ENCODE results near the gene GANAB.
"Not testable (repeated sequence)": the region's sequence is repeated elsewhere in the genome, so short reads cannot be mapped to it uniquely, and the experiment has no call there.

Gene GANAB

DNA sequence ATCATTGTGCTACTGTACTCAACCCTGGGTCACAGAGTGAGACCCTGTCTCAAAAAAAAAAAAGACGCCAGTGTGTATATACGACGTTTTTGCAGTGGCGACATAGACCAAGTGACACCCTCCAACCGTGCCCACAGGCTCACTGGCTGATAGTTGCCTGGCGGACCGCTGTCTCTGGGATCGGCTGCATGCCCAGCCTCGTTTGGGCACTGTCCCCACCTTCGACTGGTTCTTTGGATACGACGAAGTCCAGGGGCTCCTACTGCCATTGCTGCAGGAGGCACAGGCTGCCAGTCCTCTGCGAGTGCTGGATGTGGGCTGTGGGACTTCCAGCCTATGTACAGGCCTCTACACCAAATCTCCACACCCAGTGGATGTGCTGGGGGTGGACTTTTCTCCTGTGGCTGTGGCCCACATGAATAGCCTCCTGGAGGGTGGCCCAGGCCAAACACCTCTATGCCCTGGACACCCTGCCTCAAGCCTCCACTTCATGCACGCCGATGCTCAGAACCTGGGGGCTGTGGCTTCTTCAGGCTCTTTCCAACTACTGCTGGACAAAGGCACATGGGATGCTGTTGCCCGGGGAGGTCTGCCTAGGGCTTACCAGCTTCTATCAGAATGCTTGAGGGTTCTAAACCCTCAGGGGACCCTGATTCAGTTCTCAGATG is 20.0 kb upstream of the GANAB start:
- no peak for DNase-seq (ENCODE audit: low spot score)

DNA sequence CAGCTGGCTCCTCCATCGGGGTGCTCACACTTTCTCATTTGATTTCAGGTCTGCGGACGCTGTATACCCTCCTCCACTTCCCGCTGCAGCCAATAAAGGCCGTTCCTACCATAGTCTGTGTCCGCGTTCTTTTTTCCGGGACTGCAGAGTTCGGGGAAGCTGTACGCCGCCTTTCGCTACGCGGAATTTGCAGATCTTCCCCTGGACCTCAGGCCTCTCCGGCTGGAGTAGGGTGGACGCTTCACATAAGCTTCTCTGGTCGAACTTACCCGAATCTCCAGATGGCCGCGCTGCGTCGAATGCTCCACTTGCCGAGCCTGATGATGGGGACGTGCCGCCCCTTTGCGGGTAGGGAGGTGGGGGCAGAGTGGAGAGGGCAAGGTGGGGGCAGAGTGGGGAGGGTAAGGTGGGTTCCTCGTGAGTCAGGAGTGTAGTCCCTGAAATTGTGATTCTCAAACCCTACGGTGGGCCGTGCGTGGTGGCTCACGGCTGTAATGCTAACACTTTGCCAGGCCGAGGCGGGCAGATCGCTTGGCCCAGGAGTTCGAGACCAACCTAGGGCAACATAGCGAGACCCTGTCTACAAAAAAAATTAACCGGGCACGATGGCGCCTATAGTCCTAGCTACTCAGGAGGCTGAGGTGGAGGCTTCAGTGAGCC is 19.3 kb upstream of the GANAB start:
- DNase-seq (ENCODE audit: low spot score), result peak; percentile 70

DNA sequence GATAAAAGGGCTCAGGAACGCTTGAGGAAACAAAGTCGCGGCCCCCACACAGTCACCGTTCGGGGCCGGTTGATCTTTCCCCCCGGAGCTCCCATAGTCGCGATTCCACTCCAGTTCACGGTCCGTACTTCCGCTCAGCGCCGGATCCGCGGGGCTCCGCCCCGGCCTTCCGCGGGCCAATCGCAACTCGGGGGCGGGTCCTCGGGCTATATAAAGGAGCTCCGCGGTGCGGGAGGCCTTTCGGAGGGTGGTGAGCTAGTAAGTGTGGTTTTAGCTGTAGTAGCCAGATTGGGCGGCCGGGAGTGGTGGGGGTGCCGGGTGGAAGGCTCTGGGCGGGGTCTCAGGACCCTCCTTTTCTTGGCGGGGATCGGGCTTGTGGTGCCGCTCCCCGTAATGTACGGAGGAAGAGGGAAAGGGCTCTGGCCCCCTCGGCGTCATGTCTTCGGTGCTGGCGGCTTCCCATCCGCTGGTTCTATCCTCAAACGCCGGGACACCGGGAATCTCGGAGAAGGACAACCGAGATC is 18.7 kb upstream of the GANAB start, which contains the start of the genes C11orf98 and CSKMT:
TSS of gene C11orf98 (minus strand) at position 136 of the 524 bp plus-strand sequence. CDS start at position 95, 41 bp downstream.
TSS of gene CSKMT (plus strand) at position 238 of the 524 bp plus-strand sequence. CDS start 568 bp downstream, outside the sequence.
- peak; percentile 92 for DNase-seq (ENCODE audit: low spot score)

DNA sequence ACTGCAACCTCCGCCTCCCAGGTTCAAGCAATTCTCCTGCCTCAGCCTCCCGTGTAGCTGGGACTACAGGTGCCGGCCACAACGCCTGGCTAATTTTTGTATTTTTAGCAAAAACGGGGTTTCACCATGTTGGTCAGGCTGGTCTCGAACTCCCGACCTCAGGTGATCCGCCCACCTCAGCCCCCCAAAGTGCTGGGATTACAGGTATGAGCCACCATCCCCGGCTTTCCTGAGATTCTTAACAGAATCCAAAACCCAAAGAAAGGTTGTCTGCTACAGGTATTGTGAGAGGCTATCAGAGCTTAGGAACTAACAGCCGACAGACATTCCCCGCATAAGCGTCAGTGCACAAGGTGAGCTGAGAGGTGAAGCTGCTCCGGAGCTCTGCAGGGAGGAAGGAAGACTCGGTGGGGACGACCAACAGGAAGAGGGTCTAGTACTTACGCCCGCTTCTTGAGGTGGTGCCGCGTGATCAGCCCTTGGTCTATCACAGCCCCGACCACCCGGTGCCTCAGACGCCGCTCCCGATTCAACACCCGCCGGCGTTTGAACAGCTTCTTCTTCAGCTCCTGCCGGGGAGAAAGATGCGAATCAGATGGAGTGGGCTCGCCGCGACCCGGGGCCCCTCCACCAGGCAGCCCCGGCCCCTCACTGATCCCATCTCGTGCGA is 18.1 kb upstream of the GANAB start:
- DNase-seq (ENCODE audit: low spot score), result peak; percentile 70

DNA sequence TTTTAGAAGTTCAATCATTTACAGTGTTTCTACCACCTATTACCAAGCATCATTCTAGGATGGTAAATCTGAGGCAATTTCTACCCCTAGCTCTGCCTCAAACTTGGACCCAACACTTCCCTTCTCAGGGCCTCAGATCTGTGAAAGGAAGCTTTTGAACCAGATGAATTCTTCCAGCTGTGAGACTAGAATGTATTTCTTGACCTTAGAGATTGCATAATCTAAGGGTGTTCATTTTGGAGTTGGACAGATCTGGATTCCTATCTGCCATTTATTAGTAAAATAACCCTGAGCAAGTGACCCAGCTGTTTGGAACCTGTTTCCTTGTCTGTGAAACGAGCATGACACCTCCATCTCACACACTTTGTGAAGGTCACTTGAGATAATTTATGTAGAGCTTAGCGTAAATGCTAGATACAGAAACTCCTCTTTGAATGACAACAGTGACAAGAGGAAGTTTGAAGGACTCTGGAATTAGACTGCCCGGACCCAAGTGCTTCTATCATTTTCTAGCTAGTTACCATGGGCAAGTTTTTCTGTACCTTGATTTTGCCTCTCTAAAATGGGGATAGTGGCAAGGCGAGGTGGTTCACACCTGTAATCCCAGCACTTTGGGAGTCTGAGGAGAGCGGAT is 10.5 kb upstream of the GANAB start:
- DNase-seq (ENCODE audit: low spot score), result no peak

DNA sequence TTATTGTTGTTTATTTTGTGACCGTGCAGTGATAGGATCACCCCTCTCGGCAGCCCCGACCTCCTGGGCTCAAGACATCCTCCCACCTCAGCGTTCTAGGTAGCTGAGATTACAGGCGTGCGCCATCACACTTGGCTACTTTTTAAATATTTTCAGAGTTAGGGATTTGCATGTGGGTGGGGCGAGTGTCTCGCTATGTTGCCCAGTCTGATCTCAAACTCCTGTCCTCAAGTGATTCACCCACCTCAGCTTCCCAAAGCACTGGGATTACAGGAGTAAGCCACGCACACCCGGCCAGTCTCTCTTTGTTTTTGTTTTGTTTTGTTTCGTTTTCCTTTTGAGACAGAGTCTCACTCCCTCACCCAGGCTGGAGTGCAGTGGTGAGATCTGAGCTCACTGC is 7.9 kb upstream of the GANAB start:
- no peak for DNase-seq (ENCODE audit: low spot score)

DNA sequence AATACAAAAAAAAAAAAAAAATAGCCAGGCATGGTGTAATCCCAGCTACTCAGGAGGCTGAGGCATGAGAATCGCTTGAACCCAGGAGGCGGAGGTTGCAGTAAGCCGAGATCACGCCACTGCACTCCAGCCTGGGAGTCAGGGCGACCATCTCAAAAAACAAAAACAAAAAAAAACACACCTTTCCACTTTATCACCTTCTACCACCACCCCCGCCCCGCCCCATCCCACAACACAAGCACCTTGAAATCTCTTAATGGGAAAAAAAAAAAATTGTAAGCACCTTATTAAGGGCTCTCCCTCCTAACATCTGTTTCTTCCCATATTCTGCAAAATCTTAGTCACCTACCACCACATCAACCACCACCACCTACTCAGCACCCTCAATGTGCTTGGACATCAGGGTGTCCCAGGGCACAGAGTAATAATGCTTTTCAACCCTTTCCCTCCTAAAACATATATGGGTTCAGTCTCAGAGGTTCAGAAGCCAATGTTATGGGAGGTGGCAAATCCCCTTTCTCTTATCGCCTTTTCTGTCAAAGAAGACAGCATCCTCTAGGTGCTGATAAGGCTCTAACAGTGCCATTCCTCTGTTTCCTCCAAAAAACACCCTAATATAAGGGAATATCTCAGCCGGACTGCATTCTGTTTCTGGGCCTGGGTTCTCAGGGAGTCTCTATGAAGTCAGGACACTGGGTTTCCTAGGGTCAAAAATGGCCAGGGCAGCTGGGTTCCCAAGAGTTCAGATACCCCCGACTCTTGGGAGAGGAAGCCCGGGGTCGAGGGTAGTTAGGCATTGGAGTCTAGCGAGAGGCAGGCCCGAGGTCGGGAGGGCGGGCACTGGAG is 6.0 kb upstream of the GANAB start:
- no peak for DNase-seq (ENCODE audit: low spot score)

DNA sequence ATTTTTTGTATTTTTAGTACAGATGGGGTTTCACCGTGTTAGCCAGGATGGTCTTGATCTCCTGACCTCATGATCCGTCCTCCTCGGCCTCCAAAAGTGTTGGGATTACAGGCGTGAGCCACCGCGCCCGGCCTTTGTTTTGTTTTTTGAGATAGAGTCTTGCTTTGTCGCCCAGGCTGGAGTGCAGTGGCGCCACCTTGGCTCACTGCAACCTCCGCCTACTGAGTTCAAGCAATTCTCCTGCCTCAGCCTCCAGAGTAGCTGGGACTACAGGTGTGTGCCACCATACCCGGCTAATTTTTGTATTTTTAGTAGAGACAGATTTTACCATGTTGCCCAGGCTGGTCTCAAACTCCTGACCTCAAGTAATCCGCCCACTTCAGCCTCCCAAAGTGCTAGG is 3.9 kb upstream of the GANAB start:
- DNase-seq (ENCODE audit: low spot score), result not testable (repeated sequence)

DNA sequence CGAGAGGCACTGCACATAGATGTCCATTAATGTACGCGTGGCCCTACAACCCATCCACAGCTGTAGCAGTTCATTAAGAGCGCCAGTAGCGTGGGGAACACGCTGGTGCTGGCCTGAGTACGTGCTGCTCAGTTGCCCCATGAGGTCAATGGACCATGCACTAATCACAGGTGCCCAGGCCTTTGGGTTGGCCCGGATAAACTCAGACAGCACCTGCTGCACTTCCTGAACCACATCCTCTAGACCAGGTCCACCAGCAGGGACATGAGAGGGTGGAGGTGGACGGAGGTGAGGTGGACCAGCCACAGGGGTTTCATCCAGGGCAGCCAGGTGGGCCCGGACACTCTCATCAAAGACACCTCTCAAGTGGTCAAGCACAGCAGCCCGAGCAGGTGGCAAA is 3.1 kb upstream of the GANAB start:
- DNase-seq (ENCODE audit: low spot score), result no peak

DNA sequence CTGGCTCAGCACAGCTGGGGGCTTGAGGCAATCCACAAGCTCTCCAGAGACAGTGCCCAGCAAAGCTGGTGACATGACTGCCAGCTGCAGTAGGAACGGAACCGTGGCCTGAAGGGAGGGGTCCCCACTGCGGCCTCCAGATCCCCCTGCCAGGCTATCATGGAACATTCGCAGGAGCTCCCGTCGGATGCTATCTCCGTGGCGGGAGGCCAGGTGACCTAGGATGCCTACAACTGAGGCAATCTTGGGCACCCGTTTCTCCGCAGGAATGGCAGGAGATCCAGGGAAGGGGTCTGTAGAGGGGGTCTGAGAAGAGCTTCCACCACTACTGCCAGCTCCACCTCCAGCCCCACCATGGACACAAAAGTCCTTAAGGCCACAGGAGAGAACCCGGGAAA is 2.6 kb upstream of the GANAB start:
- no peak for DNase-seq (ENCODE audit: low spot score)

DNA sequence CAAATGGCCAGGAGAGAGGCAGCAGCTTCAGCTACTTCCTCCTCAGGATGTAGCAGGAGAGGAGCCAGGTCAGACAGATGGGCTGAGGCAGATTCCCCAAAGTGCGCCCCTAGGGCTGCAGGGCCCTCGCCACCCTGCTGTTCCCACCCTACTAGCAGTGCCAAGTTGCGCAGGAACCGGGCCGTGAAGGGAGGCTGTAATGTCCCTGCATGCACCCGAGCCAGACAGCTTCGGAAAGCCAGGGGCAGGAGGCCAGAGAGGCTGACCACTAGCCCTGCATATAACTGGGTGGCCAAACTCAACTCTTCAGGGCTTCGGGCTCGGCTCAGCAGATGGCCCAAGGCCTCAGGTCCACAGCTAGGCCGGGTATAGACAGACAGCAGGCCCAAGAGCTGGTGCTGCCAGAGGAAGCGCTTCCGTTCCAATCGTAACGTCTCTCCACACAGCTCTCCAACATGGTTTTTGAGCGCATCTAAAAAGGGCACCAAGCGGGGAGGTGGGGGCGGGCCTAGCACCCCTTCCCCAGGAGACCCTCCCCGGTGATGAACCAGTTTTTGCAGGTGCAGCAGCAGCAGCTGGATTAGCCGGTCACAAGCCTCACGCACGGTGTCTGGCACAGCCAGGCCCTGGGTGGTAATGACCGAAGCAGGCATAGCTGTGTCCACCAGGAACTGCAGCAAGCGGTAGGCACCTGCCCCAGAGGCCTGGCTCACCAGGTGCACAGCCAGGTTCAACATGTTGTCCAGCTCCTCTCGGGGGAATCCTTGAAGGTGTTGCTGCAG is 2.0 kb upstream of the GANAB start:
- DNase-seq (ENCODE audit: low spot score), result no peak

DNA sequence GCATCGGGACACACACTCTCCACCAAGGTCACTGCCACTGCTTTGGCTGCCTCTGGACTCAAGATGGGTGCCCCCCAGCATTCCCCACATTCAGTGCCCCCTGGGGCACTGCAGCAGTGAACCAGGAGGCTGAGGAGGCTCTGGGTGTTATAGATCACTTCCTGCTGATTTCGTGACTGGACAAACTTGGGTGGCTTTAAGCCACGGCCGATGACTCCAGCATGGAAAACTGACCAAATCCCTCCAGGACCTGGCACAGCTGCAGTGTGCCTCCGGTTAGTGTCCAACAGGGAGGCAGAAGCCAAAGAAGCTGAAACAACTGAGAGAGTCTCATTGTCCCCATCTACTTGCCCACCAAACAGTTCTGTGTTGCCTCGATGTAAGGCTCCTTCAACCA is 1.2 kb upstream of the GANAB start:
- no peak for DNase-seq (ENCODE audit: low spot score)

DNA sequence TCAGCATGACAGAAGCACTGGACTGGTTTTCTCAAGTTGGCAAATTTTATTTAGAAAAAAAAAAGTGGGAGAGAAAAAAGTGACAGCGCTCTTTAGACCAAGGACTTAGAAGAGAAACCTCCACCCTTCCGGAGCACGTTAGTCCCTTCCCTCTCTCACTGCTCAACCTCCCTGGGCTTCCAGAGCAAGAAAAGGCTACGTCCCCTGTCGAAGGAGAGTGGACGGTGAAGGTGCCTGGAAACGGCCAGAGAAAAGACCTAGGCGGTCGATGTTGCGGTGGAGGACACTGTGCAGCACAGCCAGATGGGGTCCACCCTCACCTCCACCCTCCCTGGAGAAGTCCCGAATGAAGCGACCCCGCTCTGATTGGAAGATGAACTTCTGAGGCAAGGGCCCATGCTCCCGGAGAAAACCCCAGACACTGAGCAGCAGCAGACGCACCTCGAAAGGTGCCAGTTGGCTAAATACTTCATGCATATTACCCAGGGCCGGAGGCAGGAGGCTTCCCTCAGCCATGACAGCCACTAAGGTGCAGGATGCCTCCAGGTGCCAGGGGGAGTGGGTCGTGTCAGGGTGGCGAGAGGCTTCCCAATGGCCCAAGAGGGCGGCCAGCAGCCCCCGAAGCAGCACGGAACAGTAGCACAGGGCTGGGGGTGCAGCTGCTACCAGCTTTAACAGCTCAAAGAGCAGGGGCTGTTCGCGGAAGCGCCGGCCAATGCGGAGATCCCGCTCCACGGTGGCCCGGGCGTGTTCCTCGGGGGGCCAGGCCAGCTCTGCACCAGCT is 604 bp upstream of the GANAB start:
- DNase-seq (ENCODE audit: low spot score), result no peak

DNA sequence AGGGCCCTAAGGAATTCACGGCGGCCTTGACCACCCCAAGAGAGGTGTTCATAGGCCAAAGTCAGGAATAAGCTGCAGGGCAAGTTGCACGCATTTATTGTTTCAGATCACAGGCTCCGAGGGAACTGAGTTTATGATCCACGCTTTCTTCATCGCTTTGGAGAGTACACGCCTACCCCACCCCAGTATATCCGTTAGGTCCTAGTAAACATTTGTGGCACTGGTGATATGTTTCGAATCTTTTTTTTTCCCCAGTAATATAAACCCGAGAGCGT is 805 bp downstream of the GANAB start:
- DNase-seq (ENCODE audit: low spot score), result no peak

DNA sequence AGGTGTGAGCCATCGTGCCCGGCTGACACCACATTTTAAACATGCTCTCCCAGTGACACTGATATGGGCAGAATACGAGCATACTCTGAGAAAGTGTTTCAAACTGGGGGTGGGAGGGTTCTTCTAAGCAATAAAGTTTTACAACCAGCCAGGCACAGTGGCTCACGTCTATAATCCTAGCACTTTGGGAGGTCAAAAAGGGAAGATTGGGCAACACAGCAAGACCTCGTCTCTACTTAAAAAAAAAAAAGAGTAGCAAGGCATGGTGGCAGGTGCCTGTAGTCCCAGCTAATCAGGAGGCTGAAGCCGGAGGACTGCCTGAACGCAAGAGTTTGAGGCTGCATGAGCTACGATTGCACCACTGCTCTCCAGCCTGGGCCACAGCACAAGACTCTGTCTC is 2.2 kb downstream of the GANAB start:
- no peak for DNase-seq (ENCODE audit: low spot score)

DNA sequence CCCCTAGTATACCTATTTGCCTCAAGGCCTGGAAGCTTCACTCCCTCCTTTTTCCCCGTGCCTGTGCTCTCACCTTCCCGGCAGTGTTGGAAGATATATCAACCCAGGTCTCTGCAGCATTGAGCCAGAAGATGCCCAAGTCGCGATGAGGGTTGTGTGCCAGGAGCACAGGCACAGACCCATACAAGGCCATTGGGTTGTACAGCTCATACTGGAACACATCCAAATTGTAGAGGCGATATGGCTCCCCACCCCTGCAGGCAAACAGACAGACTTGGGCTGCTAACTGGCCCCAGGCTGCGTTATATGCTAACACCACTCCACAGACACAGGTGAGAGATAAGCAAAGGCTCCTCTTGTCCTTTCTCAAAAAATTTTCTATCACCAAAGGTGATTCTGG is 13.9 kb downstream of the GANAB start:
- no peak for DNase-seq (ENCODE audit: low spot score)

DNA sequence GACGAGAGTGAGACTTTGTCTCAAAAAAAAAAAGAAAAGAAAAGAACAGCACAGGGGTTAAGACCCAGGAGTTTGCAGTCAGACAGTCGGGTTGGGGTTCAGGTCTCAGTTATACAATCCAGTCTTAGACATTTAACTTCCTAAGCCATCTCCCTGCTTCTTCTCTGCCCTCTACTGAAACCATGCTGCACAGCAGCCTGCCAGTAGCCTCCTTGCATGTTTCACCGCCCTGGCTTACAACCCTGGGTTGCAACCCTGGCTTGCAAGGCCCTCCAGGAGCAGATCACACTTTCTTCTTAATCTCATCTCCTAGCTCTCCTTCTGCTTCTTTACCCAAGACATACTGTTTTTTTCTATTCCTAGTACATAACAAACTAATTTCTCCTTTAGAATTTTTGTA is 18.7 kb downstream of the GANAB start:
- DNase-seq (ENCODE audit: low spot score), result no peak

DNA sequence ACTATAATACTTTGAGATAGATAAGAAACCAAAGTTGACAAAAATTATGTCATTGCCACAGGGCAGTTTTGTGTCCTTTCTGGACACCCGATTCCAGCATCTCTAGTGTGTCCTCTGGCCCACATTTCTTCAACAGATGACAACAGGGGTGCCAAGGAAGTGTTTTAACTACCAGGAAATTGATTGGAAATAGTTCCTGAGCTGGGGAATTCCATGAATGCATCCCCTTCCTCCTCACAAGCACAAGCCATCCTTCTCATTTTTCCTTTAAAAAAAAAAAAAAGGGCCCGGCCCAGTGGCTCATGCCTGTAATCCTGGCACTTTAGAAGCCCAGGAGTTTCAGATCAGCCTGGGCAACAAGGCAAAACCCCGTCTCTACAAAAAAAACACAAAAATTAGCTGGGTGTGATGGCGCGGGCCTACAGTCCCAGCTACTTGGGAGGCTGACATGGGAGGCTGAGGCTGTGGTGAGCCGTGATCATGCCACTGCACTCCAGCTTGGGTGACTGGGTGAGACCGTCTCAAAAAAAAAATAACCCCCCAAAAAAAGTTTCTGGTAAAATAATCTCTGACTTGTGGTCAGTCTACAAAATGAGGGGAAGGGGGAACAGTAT is 23.8 kb downstream of the GANAB start:
- DNase-seq (ENCODE audit: low spot score), result no peak

DNA sequence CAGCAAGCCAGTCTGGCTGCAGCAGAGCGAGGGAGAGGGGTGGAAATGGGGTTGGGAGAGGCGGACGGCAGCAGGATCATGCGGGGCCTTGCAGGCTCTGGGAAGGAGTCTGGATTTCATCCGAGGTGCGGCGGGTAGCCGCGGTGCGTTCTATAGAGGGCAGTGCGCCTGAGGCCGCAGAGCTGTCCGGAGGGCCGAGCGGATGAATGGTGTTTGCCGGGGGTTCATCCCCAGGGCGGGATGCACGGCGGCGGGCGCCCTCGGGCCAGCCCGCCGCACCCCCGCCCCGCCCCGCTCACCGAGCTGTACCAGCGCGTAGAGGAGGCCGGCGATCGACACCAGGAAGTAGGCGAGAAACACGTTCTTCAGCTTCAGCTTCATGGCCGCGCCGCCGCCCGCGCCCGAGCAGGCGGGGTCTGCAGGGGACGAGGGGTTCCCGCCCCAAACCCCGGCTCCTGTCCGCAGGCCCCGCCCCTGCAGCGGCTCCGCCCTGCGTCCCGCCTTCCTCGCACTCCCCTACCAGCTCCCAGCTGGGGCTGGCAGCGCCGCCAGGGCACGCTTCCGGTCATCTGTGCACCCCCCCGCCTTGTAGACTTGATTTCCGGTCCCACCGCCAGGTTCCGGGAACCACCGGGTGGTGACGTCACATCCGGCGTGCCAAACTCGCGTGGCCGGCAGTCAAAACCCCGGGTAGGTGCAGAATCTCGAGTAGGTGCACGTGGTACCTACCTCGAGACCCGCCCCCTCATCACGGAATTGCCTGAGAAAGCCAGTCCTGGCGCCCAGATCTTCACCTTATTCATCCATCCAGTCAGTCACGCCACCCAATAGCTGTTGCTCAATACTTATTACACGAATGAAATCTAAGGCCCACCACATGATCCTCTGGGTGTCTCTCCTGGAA is 24.6 kb downstream of the GANAB start, which contains the start of gene B3GAT3:
TSS of gene B3GAT3 (minus strand) at position 420 of the 904 bp plus-strand sequence. CDS start at position 381, 39 bp downstream.
- peak; percentile 97 for DNase-seq (ENCODE audit: low spot score)

Measured in RKO (cell line).